DMS153 (cell line): ENCODE measurements around the gene HEATR5B.
"Not testable (repeated sequence)": the region's sequence is repeated elsewhere in the genome, so short reads cannot be mapped to it uniquely, and the experiment has no call there.

Experiments
- DNase-seq: peaks from one replicate; lab custom pipeline; 2025; lab: John Stamatoyannopoulos, UW

The HEATR5B gene

GRCh38 chr2:36941867-36942266 is 142.3 kb downstream of the HEATR5B start:
- no peak for DNase-seq

DNA sequence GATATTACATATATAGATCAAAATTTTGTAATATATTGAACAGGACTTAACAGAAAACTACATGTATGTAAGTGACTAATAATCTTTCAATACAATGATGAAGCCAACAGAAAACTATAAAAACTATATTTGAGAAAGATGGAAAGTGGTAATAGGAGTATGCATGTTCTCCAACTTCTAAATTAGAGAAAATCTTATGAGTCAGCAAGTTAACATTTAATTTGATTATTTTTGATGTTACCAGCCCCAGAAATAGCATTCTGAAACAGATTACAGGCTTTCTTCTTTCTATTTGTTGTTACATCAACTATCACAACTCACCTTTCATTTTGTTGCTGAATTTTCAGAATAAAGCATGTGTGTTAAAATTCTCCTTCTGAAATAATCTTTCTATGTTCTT is 147.6 kb downstream of the HEATR5B start:
- not testable (repeated sequence) for DNase-seq

- DNase-seq = not testable (repeated sequence)
Measured at GRCh38 chr2:36931688-36932087, 152.5 kb downstream of the HEATR5B start.
